ENCODE results near the gene EAF1.
"Not testable (repeated sequence)": the region's sequence is repeated elsewhere in the genome, so short reads cannot be mapped to it uniquely, and the experiment has no call there.

Gene EAF1

GRCh38 chr3:15453501-15453900 lies 26.1 kb downstream of the EAF1 start:
- no peak for DNase-seq

DNA sequence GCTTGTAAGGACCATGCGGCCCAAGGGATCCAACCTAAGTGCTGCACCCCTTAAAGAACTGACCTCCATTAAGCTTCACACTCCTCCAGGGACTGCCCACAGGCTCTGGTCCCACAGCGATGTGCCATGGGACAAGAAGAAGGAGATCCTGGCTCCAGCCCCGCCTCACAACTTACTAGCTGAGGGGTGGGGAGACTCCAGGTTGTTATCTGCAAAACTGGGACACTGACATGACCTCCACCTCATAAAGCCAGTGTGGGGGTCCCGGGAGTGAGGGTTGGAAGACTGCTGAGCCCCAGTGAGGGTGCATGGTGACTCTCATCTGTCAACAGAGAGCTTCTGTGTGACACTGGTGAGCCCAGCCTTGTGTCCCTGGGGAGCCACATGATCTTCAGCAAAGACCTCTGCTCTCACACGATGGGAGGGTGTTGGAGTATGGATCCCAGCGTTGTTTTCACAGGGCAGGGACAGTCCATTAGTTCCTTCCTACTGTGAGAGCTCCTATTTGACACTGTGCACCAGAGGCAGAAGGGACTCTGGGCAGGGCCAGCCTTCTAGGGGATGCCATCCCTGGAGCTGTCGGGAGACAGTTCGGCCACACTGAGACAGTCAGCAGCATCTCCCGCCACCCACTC lies 26.7 kb downstream of the EAF1 start:
- DNase-seq: no peak

DNA sequence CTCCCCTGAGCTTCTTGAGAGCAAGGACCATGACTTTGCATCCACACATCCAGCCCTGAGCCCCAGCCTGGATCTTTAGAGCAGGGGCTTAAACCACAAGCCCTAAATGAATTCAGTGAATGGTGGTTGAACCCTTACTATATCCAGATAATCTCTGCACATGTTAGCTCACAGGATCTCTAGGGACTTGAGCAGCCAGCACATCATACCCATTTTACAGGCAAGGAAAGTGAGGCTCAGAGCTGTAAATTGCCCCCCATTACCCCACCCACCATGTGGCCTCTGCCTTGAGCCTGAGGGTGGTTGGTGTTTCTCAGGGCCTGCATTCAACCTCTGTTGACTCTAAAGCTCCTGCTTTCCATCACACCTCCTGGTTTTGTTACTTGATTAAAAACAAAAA lies 27.6 kb downstream of the EAF1 start:
- no peak for DNase-seq

GRCh38 chr3:15455756-15456155 lies 28.4 kb downstream of the EAF1 start:
- no peak for DNase-seq

DNA sequence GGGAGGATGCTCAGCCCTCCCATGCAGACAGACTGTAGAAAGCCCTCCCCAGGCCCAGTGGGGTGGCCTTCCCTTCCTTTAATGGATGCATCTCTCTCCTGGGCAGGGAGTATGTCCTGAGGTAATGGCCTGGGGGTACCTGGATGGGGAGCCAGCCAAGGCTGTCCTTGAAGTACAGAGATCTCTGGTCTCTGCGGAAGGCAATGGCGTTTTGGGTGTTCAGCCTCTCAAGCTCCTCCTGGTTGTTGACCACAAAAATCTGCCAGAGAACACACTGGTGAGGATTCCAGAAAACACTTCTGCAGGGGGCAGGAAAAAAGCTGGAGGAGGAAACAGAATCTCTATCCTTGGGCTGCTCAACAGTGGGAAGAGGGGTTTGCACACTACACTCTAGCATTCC lies 28.9 kb downstream of the EAF1 start:
- no peak for DNase-seq

- DNase-seq: not testable (repeated sequence)
Observed at GRCh38 chr3:15456915-15457314, 29.5 kb downstream of the EAF1 start.

- DNase-seq: no peak
Observed at GRCh38 chr3:15458212-15458780, 30.9 kb downstream of the EAF1 start.

- DNase-seq: peak; percentile 10 to 19
Observed at GRCh38 chr3:15460891-15461531, 33.6 kb downstream of the EAF1 start.

DNA sequence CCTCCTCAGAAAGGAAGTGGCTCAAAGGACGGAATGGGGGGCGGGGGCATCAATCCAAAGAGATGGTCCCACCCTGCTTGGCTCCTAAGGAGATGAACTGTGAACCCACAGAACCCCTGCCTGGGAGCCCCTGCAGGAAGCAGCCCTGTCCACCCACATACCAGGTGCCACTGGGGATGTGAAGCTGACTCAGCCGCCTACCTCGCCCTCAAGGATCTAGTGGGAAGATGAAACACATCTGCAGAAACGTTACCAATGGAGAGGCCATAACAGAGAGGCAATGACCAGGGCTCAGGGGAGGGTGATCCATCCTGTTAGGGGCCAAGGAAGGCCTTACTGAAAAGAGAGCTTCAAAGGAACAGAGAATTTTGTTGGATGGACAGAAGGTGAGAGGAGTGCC lies 35.1 kb downstream of the EAF1 start:
- DNase-seq: no peak

- no peak for DNase-seq
Observed at GRCh38 chr3:15465876-15466585, 38.6 kb downstream of the EAF1 start.

- DNase-seq: no peak
Observed at GRCh38 chr3:15467227-15468181, 40.1 kb downstream of the EAF1 start.

- DNase-seq: no peak
Observed at GRCh38 chr3:15470261-15470660, 42.9 kb downstream of the EAF1 start.

GRCh38 chr3:15470849-15471248 lies 43.5 kb downstream of the EAF1 start:
- no peak for DNase-seq

DNA sequence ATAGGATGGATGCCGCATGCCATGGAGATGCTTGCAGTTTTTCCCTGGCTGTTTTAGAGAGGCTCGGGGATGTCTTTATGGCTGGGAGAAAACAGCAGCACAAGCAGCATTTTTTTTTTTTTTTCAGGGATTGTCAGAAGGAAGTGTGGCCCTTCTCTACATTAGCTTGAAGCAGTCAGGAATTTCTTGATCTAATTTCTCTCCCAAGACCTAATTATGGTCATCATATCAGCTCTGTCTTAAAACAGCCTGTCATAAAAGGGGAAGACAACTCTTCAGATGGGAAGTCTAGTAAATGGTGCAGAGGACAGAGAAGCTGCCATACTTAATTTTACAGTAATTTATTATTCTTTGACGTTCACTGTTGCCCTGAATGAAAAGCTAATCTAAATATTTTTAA lies 44.5 kb downstream of the EAF1 start:
- DNase-seq: no peak

GRCh38 chr3:15475161-15475560 lies 47.8 kb downstream of the EAF1 start:
- no peak for DNase-seq

DNA sequence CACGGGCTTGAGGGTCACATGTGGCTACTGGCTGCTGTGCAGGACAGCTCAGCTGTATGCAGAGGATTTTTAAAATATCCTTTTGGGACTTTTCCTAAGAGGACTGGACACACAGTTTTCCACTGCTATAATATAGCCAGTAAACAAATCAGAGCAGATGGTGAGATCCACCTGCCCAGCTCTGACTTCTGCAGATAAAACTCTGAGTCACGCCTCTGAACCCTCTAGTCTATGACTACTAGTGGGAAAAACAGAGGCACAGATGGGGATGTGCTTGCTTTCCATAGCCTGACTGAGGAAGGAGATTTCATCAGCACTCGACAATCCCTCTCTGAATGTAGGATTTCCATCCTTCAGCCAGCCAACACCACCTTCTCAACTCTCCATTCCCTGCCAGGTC lies 49.0 kb downstream of the EAF1 start:
- no peak for DNase-seq

GRCh38 chr3:15477951-15478639 lies 50.7 kb downstream of the EAF1 start:
- no peak for DNase-seq

DNA sequence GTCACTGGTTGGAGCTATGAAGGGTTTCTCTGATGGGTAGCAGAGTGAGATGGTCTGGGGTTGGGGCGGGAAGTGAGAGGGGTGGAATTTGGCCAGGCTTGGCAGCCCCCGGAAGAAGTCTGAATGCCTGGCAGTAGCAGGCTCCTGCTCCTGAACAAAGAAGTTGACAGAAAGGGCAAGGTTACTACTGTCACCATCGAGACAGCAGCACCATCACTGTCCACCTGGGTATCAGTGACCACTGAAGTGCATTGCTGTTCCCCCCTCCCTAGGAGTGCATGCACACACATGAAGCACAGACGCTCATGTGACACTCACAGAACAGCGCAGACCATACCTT lies 51.2 kb downstream of the EAF1 start:
- DNase-seq: no peak

- no peak for DNase-seq
Observed at GRCh38 chr3:15479400-15480224, 52.2 kb downstream of the EAF1 start.

DNA sequence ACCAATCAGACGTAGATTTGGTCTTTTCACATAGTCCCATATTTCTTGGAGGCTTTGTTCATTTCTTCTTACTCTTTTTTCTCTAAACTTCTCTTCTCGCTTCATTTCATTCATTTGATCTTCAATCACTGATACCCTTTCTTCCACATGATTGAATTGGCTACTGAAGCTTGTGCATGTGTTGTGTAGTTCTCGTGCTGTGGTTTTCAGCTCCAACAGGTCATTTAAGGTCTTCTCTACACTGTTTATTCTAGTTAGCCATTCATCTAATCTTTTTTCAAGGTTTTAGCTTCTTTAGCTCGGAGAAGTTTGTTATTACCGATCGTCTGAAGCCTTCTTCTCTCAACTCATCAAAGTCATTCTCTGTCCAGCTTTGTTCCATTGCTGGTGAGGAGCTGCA lies 57.2 kb downstream of the EAF1 start:
- DNase-seq: not testable (repeated sequence)

- DNase-seq: no peak
Observed at GRCh38 chr3:15486020-15486419, 58.6 kb downstream of the EAF1 start.
